ENCODE results near the gene INTS1.

INTS1 gene

DNA sequence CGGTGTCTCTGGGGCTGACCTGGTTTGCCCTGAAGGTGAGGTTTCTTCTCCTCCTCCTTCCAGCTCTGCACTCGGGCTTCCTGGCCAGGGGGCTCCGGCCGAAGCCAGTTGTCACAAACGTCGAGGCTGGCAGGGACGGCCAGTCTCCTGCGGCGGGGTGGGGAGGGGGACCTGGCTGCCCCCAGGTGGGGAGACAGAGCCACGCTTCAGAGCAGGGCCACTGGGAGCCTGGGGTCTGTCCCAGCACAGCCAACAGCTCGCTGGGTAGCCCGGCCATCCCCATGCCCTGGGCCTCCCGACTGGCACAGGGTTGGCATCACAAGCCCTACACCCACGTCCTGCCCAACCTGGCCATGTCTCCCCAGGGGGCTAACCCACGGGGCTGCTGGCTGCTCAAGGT lies 65.4 kb downstream of the INTS1 start:
- Histone ChIP-seq H3K27me3 (ENCODE audit: control insufficient read depth, insufficient read depth, low read length) (no peaks in the 10 kb centered on the region), H3K4me3 (ENCODE audit: low read length) (no peak overlapping the region), H3K9ac (ENCODE audit: low read length) (no peak overlapping the region), H3K4me1 (ENCODE audit: control insufficient read depth, insufficient read depth, low read length) (no peaks in the 10 kb centered on the region), H3K27ac (ENCODE audit: low read depth, low read length) (no peak overlapping the region), H3K36me3 (ENCODE audit: control insufficient read depth, insufficient read depth, low read length) (peaks cover 5% of the 10 kb centered on the region)

DNA sequence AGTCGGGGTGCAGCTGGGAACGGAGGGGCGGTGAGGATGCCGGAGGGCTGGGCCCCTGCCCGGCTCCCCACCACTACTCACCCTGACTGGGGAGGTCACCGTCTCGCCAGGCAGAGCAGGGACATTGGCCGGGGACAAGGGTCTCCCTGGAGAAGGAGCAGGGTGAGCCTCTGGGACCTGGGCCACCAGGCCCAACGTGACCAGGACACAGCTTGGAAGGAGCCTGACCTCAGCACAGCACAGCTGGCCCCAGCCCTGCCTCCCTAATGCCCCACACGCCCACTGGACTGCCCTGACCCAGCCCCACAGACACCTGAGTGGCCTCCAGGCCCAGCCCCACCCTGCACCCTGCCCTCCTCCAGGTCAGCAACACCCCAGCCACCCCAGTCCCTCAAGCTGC lies 66.0 kb downstream of the INTS1 start:
- Histone ChIP-seq H3K27ac (ENCODE audit: low read depth, low read length) (no peak overlapping the region), H3K9ac (ENCODE audit: low read length) (no peak overlapping the region), H3K4me3 (ENCODE audit: low read length) (no peak overlapping the region), H3K36me3 (ENCODE audit: control insufficient read depth, insufficient read depth, low read length) (peaks cover 3% of the 10 kb centered on the region), H3K27me3 (ENCODE audit: control insufficient read depth, insufficient read depth, low read length) (no peaks in the 10 kb centered on the region), H3K4me1 (ENCODE audit: control insufficient read depth, insufficient read depth, low read length) (no peaks in the 10 kb centered on the region)

- H3K4me1 ChIP-seq (ENCODE audit: control insufficient read depth, insufficient read depth, low read length): no peaks in the 10 kb centered on the region
- no peak overlapping the region for H3K9ac ChIP-seq (ENCODE audit: low read length)
- H3K27ac ChIP-seq (ENCODE audit: low read depth, low read length): no peak overlapping the region
- peaks cover 3% of the 10 kb centered on the region for H3K36me3 ChIP-seq (ENCODE audit: control insufficient read depth, insufficient read depth, low read length)
- H3K4me3 ChIP-seq (ENCODE audit: low read length): no peak overlapping the region
- no peaks in the 10 kb centered on the region for H3K27me3 ChIP-seq (ENCODE audit: control insufficient read depth, insufficient read depth, low read length)
Observed at GRCh38 chr7:1437155-1437880, 66.9 kb downstream of the INTS1 start.

GRCh38 chr7:1436608-1437007 lies 67.6 kb downstream of the INTS1 start:
- Histone ChIP-seq H3K4me3 (ENCODE audit: low read length) (no peak overlapping the region), H3K4me1 (ENCODE audit: control insufficient read depth, insufficient read depth, low read length) (no peaks in the 10 kb centered on the region), H3K27me3 (ENCODE audit: control insufficient read depth, insufficient read depth, low read length) (peaks cover 4% of the 10 kb centered on the region), H3K36me3 (ENCODE audit: control insufficient read depth, insufficient read depth, low read length) (peaks cover 3% of the 10 kb centered on the region), H3K27ac (ENCODE audit: low read depth, low read length) (no peak overlapping the region), H3K9ac (ENCODE audit: low read length) (no peak overlapping the region)

DNA sequence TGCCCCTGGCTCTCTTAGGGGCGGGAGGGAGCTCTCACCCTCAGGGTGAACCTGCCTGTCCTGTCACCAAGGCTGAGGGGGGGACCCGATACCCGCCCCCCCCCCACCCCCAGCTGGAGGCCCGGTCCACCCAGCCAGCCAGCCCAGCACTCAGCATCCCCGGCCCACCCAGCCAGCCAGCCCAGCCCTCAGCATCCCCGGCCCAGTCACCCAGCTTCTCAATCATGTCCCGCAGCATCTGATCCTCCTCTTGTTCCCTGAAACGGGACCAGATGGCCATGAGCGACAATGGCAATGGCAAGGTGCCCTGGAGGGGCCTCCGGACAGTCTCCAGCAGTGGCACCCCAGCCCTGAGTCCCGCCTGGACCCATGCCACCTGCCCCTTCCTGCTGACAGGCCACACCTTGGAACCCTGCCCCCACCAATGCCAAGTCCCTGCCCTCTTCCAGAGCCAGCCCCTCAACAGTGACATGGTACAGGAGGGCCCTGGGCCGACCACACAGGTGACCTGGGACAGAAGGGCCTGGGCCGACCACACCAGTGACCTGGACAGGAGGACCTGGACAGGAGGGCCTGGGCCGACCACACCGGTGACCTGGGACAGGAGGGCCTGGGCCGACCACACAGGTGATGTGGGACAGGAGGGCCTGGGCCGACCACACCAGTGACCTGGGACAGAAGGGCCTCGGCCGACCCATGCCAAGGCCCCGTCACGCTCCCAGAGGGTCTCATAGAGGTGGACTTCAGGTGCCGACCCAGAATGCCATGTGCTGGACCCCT lies 69.1 kb downstream of the INTS1 start:
- Histone ChIP-seq H3K4me1 (ENCODE audit: control insufficient read depth, insufficient read depth, low read length) (no peaks in the 10 kb centered on the region), H3K36me3 (ENCODE audit: control insufficient read depth, insufficient read depth, low read length) (peaks cover 3% of the 10 kb centered on the region), H3K27ac (ENCODE audit: low read depth, low read length) (no peak overlapping the region), H3K9ac (ENCODE audit: low read length) (no peak overlapping the region), H3K27me3 (ENCODE audit: control insufficient read depth, insufficient read depth, low read length) (peaks cover 6% of the 10 kb centered on the region), H3K4me3 (ENCODE audit: low read length) (no peak overlapping the region)

- Histone ChIP-seq H3K4me1 (ENCODE audit: control insufficient read depth, insufficient read depth, low read length) (no peaks in the 10 kb centered on the region), H3K9ac (ENCODE audit: low read length) (no peak overlapping the region), H3K4me3 (ENCODE audit: low read length) (no peak overlapping the region), H3K27ac (ENCODE audit: low read depth, low read length) (no peak overlapping the region), H3K36me3 (ENCODE audit: control insufficient read depth, insufficient read depth, low read length) (peaks cover 3% of the 10 kb centered on the region), H3K27me3 (ENCODE audit: control insufficient read depth, insufficient read depth, low read length) (peaks cover 12% of the 10 kb centered on the region)
Observed at GRCh38 chr7:1434165-1434718, 69.9 kb downstream of the INTS1 start.

- Histone ChIP-seq H3K36me3 (ENCODE audit: control insufficient read depth, insufficient read depth, low read length) (no peaks in the 10 kb centered on the region), H3K27me3 (ENCODE audit: control insufficient read depth, insufficient read depth, low read length) (peaks cover 12% of the 10 kb centered on the region), H3K9ac (ENCODE audit: low read length) (no peak overlapping the region), H3K4me3 (ENCODE audit: low read length) (no peak overlapping the region), H3K27ac (ENCODE audit: low read depth, low read length) (no peak overlapping the region), H3K4me1 (ENCODE audit: control insufficient read depth, insufficient read depth, low read length) (no peaks in the 10 kb centered on the region)
Observed at GRCh38 chr7:1433128-1433920, 70.9 kb downstream of the INTS1 start.

DNA sequence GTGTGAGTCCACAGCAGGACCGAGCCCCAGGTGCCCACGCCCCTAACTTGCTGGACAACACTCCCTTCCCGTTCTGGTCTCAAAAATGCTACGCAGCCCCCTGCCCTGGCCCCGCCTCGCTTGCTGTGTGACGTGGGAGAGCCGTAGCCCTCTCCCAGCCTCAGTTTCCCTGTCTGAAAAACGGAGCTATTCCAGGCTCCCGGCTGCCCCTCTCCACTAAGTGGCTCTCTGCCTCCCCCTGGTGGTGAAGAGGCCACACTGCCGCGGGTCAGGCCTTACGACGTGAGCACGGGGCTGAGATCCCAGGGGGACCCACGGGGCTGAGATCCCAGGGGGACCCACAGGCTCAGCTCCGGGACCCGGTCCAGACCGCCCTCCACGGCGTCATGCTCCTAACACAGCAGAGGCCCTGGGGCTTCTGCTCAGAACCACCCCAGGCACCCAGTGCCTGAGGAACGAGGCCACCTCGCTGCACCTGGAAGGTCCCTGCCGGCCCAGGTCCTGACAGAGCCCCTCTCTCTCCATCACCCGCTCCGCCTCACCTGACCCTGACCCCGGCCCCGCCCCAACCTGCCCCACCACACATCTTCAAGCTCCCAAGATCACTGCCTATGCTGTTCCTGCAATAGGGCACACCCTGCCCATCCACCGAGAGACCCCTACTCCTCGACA lies 71.6 kb downstream of the INTS1 start:
- H3K9ac ChIP-seq (ENCODE audit: low read length): no peak overlapping the region
- H3K27ac ChIP-seq (ENCODE audit: low read depth, low read length): no peak overlapping the region
- peaks cover 12% of the 10 kb centered on the region for H3K27me3 ChIP-seq (ENCODE audit: control insufficient read depth, insufficient read depth, low read length)
- H3K36me3 ChIP-seq (ENCODE audit: control insufficient read depth, insufficient read depth, low read length): no peaks in the 10 kb centered on the region
- no peak overlapping the region for H3K4me3 ChIP-seq (ENCODE audit: low read length)
- no peaks in the 10 kb centered on the region for H3K4me1 ChIP-seq (ENCODE audit: control insufficient read depth, insufficient read depth, low read length)

DNA sequence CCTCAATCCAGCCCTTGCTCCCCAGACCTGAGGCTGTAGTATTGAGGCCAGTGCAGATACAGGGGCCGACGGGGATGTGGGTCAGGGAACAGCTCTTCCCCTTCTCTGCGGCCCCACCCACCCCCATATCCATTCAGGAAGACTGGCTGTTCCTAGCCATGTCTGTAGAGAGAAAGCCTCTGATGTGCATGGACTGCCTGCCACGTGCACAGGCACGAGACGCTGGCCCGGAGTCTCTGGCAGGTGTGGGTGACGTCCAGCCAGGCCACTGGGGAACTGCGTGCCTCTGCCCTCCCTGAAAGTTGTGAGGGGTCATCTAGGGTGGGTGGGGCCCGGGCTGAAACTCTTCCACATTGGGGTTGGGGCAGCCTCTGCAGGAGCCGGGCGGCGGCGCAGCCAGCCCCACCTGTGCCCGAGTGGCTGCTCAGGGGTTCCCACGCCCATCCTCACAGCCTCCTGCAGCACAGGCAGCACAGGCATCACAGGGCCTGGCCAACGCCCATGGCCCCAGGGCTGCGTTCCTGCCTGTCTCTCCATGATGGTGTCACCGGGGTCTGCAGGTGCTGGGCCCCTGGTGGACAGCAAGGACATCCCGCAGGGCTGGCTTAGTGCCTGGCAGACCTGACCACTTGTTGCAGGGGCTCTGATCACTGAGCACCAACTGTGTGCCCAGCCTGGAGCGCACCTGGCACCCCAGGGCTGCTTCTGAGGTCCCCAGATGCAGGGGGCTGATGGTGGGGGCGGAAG lies 72.4 kb downstream of the INTS1 start:
- Histone ChIP-seq H3K27ac (ENCODE audit: low read depth, low read length) (no peak overlapping the region), H3K27me3 (ENCODE audit: control insufficient read depth, insufficient read depth, low read length) (peaks cover 12% of the 10 kb centered on the region), H3K36me3 (ENCODE audit: control insufficient read depth, insufficient read depth, low read length) (no peaks in the 10 kb centered on the region), H3K4me3 (ENCODE audit: low read length) (no peak overlapping the region), H3K9ac (ENCODE audit: low read length) (no peak overlapping the region), H3K4me1 (ENCODE audit: control insufficient read depth, insufficient read depth, low read length) (no peaks in the 10 kb centered on the region)

DNA sequence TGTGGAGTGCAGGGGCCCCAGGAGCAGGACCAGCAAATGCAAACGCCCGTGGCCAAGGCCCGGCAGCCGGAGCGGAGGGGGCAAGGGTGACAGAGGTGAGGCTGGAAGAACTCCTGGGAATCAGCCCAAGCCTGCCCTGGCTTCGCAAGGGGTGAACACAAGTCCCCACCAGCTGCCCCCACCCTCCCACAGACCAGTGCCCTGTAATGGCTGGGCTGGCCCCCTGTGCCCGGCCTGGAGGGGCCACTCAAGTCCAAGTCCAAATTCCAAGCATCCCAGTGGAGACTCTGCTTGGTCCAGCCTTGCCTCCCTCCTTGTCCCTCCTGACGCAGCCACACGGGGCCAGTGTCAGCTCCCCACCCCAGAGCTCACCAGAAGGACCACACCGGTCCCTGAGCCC lies 73.0 kb downstream of the INTS1 start:
- Histone ChIP-seq H3K36me3 (ENCODE audit: control insufficient read depth, insufficient read depth, low read length) (no peaks in the 10 kb centered on the region), H3K4me3 (ENCODE audit: low read length) (no peak overlapping the region), H3K27me3 (ENCODE audit: control insufficient read depth, insufficient read depth, low read length) (peaks cover 12% of the 10 kb centered on the region), H3K4me1 (ENCODE audit: control insufficient read depth, insufficient read depth, low read length) (no peaks in the 10 kb centered on the region), H3K9ac (ENCODE audit: low read length) (no peak overlapping the region), H3K27ac (ENCODE audit: low read depth, low read length) (no peak overlapping the region)

GRCh38 chr7:1430056-1430845 lies 73.9 kb downstream of the INTS1 start:
- H3K27me3 ChIP-seq (ENCODE audit: control insufficient read depth, insufficient read depth, low read length): peaks cover 12% of the 10 kb centered on the region
- no peaks in the 10 kb centered on the region for H3K4me1 ChIP-seq (ENCODE audit: control insufficient read depth, insufficient read depth, low read length)
- no peak overlapping the region for H3K4me3 ChIP-seq (ENCODE audit: low read length)
- H3K9ac ChIP-seq (ENCODE audit: low read length): no peak overlapping the region
- H3K27ac ChIP-seq (ENCODE audit: low read depth, low read length): no peak overlapping the region
- no peaks in the 10 kb centered on the region for H3K36me3 ChIP-seq (ENCODE audit: control insufficient read depth, insufficient read depth, low read length)

All from rectal smooth muscle tissue (tissue), 1 donor.